Retinal pigment epithelial cell (primary cell): ENCODE measurements around the gene CFAP46.
"Not testable (repeated sequence)": the region's sequence is repeated elsewhere in the genome, so short reads cannot be mapped to it uniquely, and the experiment has no call there.

Experiments used
- DNase-seq: peaks from one replicate; pipeline ENCODE4 v3.0.0-alpha.2; 2010; ENCODE audit warnings: low read depth
- H3K4me3 ChIP-seq: 2 replicates; pipeline ENCODE4 v1.5.1; 2011; ENCODE audit warnings: mild to moderate bottlenecking, low read length, control low read depth, moderate library complexity
- TF ChIP-seq, protein P1 (sequence below): conservative IDR thresholded peaks from 2 replicates; pipeline ENCODE4 v1.5.1; 2011; ENCODE audit warnings: low read depth, low read length, control low read depth, inconsistent platforms

The CFAP46 gene

DNA sequence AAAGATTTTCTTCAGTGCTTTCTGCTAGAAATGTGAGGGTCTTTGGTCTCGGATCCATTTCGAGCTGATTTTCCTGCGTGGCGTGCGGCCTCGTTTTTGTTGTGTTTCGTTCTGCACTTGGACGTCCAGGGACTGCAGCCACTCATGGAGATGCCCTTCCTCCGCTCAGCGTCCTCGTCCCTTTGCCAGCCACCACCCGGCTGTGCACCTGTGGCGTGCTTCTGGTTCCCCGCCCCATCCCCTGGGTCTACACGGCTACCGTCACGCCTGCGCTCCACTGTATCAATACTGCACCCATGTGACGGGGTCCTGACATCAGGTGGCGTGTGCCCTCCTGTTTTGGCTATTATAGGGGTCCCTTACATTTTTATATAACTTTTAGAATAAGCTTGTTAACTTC lies 113.7 kb downstream of the CFAP46 start:
- TF ChIP-seq, protein P1, sequence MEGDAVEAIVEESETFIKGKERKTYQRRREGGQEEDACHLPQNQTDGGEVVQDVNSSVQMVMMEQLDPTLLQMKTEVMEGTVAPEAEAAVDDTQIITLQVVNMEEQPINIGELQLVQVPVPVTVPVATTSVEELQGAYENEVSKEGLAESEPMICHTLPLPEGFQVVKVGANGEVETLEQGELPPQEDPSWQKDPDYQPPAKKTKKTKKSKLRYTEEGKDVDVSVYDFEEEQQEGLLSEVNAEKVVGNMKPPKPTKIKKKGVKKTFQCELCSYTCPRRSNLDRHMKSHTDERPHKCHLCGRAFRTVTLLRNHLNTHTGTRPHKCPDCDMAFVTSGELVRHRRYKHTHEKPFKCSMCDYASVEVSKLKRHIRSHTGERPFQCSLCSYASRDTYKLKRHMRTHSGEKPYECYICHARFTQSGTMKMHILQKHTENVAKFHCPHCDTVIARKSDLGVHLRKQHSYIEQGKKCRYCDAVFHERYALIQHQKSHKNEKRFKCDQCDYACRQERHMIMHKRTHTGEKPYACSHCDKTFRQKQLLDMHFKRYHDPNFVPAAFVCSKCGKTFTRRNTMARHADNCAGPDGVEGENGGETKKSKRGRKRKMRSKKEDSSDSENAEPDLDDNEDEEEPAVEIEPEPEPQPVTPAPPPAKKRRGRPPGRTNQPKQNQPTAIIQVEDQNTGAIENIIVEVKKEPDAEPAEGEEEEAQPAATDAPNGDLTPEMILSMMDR: no peak
- DNase-seq: no peak
- no peak overlapping the region for H3K4me3 ChIP-seq

DNA sequence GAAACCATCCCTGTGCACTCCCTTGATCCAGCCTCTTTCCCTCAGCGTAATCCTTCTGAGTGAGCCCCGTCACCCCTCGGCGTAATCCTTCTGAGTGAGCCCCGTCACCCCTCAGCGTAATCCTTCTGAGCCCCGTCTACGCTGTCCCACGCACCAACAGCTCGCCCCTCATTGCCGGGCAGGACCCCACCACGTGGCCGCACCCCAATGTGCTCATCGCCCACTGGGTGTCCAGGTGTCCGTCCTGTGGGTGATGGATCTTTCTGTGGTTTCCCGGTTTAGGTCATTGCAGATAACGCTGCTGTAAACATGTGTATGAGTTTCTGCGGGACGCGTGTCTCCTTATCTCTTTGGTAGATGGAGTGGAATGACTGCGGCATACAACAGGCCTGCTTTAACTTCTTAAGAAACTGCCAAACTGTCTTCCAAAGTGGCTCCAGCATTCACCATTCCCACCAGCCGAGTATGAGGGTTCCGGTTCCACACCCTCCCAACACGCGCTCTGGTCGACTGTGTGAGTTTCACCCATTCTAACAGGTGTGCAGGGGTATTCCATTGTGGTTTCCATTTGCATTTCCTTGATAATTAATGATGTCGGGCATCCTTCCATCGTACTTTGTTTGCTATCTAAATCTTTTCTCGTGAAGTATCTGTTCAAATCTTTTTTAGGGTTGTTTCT lies 114.4 kb downstream of the CFAP46 start:
- no peak for DNase-seq
- TF ChIP-seq, protein P1: no peak
- no peak overlapping the region for H3K4me3 ChIP-seq

GRCh38 chr10:132827423-132827789 lies 115.0 kb downstream of the CFAP46 start:
- DNase-seq: no peak
- H3K4me3 ChIP-seq: no peak overlapping the region
- TF ChIP-seq, protein P1: no peak

- no peak overlapping the region for H3K4me3 ChIP-seq
- TF ChIP-seq, protein P1: no peak
- DNase-seq: no peak
Observed at GRCh38 chr10:132826524-132827422, 115.6 kb downstream of the CFAP46 start.

DNA sequence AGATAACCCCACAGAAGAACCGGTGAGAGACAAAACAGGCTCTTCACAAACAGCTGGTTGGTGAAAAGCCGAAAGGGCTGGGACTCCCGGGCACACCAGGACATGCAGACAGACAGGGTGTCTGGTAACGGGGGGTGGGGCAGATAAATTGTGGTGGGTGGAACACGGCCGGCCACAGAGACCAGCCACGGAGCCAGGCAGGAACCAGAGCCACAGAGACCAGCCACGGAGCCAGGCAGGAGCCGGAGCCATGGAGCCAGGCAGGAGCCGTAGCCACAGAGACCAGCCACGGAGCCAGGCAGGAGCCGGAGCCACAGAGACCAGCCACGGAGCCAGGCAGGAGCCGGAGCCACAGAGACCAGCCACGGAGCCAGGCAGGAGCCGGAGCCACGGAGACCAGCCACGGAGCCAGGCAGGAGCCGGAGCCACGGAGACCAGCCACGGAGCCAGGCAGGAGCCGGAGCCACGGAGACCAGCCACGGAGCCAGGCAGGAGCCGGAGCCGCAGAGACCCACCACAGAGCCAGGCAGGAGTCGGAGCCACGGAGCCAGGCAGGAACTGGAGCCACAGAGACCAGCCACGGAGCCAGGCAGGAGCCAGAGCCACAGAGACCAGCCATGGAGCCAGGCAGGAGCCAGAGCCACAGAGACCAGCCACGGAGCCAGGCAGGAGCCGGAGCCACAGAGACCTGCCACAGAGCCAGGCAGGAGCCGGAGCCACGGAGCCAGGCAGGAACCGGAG lies 116.4 kb downstream of the CFAP46 start:
- not testable (repeated sequence) for H3K4me3 ChIP-seq, DNase-seq

DNA sequence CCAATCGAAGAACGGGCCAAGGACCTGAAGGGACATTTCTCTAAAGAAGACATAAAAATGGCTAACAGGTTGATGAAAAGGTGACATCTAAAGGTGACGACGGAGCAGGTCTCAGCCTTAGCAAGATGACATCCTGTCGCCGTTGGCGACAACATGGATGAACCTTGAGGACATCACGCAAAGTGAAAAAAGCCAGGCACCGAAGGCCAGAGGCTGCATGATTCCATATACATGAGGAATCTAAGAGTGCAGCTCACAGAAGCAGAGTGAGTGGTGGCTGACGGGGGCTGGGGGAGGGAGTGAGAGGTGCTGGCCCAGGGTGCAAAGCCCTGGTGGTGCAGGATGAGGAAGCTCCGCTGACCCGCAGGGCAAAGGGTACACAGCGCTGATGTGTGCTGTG lies 122.3 kb downstream of the CFAP46 start:
- DNase-seq: no peak
- no peak overlapping the region for H3K4me3 ChIP-seq
- TF ChIP-seq, protein P1: no peak

GRCh38 chr10:132817701-132818211 lies 124.6 kb downstream of the CFAP46 start:
- TF ChIP-seq, protein P1: no peak
- no peak for DNase-seq

More at GRCh38 chr10:132817701-132818211, 124.6 kb downstream of the CFAP46 start:
- H3K4me3 ChIP-seq: no peak overlapping the region
